NCI-H2107 treated with DMSO at 0.1 percent for 48 hours (cell line): ENCODE results near the gene RBM12.
A peak's percentile ranks its signal among the peaks of the same experiment; 100 is the strongest.
"Not testable (repeated sequence)": the region's sequence is repeated elsewhere in the genome, so short reads cannot be mapped to it uniquely, and the experiment has no call there.

Experiments used
- DNase-seq: peaks from one replicate; lab custom pipeline; 2025; ENCODE audit not compliant: unreplicated experiment; lab: John Stamatoyannopoulos, UW

RBM12 gene

GRCh38 chr20:35699127-35699956 is 34.6 kb upstream of the RBM12 start, which contains the start of the genes NFS1 and ROMO1:
Gene NFS1 (minus strand): TSS chr20:35699352. CDS start chr20:35699288, 64 bp downstream.
Gene ROMO1 (plus strand): TSS chr20:35699405. CDS start chr20:35699633, 228 bp downstream.
- no peak for DNase-seq

GRCh38 chr20:35698298-35699126 is 33.8 kb upstream of the RBM12 start:
- DNase-seq, result no peak

DNA sequence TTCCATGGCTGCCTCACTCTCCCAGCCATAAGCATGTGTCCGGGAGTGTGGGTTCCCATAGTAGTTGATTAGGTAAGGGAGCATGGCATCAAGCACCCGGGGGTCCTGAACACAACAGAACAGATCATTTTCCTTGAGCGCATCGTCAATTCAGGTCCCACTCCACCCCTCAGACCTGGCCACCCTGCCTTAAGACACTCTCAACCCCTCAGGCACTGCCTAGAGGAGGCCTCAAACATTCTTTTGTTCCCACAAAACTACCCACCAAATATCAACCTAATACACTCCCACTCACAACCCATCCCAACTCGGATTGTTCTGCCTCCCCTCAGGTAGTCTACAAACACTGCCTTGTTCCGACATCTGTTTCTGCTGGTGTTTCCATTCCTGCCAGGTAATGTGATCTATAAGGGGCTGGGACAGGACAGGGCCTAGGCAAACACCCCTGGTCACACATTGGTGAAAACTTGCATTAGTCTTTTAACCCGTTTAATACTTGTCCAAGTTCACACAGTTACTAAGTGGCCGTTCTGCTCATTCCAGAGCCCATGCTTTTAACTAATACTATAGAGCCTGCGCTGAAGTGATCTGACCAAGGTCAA is 33.1 kb upstream of the RBM12 start:
- no peak for DNase-seq

DNA sequence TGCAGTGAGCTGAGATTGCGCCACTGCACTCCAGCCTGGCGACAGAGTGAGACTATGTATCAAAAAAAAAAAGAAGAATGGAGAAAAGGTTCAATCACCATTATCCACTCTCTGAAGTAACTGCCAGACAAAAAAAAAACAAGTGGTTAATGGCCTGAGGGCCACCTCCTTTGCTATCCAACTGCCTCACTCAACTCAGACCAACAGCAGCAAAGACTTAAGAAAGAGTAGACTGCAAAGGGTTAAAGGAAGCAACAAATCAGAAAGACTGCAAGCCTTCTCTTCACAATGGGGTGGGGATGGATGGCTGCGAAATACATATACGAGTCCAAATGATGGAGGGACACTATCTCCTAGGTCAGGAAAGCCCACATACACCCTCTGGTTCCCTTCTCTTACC is 31.3 kb upstream of the RBM12 start:
- DNase-seq, result no peak

- no peak for DNase-seq
These were observed 30.6 kb upstream of the RBM12 start for GRCh38 chr20:35695245-35695749.

- no peak for DNase-seq
These were observed 25.6 kb upstream of the RBM12 start for GRCh38 chr20:35690265-35690664.

DNA sequence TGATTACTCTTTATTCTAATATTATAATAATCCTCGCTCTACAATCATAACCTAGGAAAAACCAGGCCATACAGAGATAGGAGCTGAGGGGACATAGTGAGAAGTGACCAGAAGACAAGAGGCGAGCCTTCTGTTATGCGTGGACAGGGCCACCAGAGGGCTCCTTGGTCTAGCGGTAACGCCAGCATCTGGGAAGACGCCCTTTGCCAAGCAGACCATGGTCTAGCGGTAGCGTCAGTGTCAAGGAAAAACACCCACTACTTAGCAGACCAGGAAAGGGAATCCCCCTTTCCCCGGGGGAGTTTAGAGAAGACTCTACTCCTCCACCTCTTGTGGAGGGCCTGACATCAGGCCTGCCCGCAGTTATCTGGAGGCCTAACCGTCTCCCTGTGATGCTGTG is 22.2 kb upstream of the RBM12 start:
- not testable (repeated sequence) for DNase-seq

- DNase-seq, result not testable (repeated sequence)
These were observed 20.7 kb upstream of the RBM12 start for GRCh38 chr20:35685368-35685767.

DNA sequence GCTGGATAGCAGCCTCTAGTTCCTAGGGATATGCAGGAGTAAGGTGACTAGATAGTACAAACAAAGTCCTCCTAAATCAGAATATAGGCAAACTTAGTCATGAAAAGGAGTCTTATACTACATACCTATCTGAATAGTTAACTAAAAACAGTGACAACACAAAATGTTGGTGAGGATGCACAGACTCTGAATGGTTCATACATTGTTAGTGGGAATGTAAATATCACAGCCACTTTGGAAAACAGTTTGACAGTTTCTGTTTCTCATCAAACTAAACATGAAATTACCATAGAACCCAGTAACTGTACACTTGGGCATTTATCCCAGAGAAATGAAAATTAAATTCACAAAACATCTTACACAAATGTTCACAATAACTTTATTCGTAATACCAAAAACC is 17.3 kb upstream of the RBM12 start:
- DNase-seq, result no peak

DNA sequence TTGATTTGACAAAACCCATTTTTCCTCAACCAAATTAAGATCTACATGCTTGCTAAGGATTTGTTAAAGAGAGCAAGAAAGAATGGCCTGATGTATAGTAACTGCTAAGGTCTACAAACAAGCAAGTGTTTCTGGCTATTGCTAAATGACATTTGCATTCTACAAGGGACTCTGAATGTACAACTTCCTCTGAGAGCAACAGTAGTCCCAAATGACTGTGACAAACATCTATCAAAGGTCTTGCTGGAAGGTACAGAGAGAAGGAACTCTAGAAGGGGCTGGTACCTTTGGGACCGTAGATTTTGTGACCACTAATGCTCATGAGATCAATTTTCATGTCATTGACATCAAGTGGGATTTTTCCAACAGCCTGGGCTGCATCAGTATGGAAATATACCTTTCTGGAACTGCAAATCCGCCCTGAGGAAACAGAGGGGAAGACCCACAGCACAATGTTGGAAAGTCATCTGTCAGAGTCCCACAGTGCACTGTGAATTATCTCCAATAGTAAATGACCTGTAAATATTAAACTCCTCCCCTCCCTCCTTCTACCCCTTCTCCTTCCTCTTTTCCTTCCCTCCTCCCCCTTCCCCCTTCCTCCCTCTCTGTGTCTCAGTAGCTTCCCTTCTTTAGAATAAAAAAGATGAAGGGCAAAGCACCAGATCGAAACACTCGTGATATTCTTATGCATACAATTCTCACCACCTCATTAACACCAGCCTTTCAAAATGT is 15.9 kb upstream of the RBM12 start:
- DNase-seq, result no peak

GRCh38 chr20:35674921-35675320 is 10.2 kb upstream of the RBM12 start:
- DNase-seq, result no peak

GRCh38 chr20:35673884-35674283 is 9.2 kb upstream of the RBM12 start:
- DNase-seq, result no peak

- DNase-seq, result no peak
These were observed 5.0 kb upstream of the RBM12 start for GRCh38 chr20:35669681-35670080.

DNA sequence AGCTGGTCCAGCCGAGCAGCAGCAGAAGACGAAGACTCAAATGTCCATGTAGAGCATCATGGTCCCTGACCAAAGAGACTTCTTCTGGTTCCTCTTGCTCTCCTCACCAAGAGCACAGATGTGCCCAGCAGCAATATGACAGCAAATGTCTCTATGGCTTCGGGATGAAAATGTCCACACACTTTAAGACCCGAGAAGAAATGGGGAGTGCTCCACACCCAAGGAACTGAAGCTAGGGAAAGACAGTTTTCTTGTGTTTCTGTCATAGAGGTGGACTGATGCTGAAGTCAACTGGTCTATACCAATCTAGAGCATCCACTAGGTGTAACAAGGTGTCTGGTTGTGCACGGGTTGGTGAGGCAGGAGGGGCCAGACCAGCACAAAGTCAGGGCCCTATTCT is 4.5 kb upstream of the RBM12 start:
- no peak for DNase-seq

GRCh38 chr20:35665949-35666288 is 1.2 kb upstream of the RBM12 start:
- no peak for DNase-seq

GRCh38 chr20:35663516-35664465 is 909 bp downstream of the RBM12 start:
- DNase-seq, result peak; percentile 13

DNA sequence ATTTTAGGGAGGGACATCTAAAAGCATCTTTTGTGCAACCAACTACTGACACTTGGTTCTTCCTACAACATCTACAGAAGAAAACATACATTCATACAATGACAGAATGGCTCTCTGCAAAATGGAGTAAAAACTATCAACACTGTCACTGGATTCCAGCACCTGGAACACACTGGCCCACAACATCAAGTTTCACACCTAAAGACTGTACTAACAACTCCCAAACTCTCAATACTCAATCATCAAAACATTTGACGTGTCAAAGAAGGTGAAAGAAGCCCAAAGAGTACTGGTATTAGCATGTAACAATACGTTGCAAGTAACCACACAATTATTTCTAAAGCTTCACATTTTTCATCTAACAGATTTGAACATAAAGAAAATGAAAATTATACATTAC is 2.1 kb downstream of the RBM12 start:
- no peak for DNase-seq

DNA sequence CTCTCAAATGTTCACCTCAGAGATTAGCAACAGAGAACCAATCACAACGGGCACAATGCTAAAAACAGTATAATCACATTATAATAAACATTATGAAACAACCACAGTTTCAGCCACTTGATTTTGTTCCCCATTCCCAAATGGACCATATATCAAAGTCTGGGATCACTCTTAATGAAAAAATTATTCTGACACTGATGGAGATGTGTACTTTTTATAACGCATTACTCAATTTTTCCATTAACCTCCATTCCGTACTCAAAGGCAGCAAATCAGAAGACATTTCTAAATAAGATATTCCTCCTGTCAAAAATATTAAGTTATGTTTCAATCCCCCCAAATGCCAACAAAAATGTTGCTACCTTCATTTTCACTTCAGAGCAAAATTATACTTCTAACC is 2.8 kb downstream of the RBM12 start:
- no peak for DNase-seq

GRCh38 chr20:35661053-35661452 is 3.6 kb downstream of the RBM12 start:
- DNase-seq, result no peak
